Endometrial microvascular endothelial cells (primary cell): ENCODE data around the gene OR8I2. TPM values are rescaled to one million over a fixed set of nuclear protein-coding genes. Genes with fewer than 3 reads are reported as not detected.
"Not testable (repeated sequence)": the region's sequence is repeated elsewhere in the genome, so short reads cannot be mapped to it uniquely, and the experiment has no call there.

Experiments
- in situ Hi-C: cut with HindIII; loops from 2 replicates; pipeline ENCODE4 v1.10.0; 2017; ENCODE audit warnings: low sequenced_read_pairs, low pct_unique_long_range_greater_than_20kb; ENCODE audit errors: inconsistent ontology term
- total RNA-seq: library from RNA; depleted of rRNA; stranded (reverse); fragments of >200 nt; gene quantifications from one replicate; pipeline ENCODE4 v1.2.3, GENCODE V29; 2015; ENCODE audit errors: inconsistent ontology term

The OR8I2 gene
- total RNA-seq: not detected

DNA sequence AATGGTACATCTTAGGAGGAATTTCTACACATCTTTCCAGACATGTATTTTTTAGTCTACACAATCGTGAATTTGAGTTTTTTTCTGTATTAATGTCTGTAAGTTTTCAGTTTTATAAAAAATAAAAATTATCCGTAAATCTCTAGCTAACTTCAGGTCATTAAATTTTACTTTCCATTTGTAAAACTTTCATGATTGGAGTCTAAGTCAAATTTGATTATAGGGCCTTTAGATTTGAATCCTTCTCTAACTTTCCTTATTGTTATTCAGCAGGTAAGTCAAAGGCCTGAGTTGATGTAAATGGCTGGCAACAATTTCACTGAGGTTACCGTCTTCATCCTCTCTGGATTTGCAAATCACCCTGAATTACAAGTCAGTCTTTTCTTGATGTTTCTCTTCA, at the start of gene OR8I2:
TSS of gene OR8I2 (plus strand) at position 301 of the 400 bp plus-strand sequence. CDS start at position 301, 0 bp downstream.
- in situ Hi-C loops: no loop called here

GRCh38 chr11:56045538-56045937, 47.6 kb upstream of the OR8I2 start:
- in situ Hi-C loops: no loop called here

DNA sequence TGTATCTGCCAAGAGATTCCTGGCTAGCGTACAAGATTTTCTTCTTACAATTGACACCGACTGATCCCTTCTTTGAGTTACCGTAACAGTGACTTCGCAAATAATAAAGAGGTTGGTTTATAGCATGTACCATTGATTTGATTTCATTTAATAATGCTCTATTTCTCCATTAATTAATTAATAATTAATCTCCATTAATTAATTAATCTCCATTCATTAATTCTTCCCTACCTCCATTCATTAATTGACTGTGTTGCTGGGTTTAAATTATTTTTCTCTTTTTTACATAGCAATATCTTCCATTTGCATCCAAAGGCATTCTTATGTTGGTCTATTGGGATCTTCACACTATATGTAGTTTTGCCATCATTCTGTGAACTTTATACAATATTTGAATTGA, 44.6 kb upstream of the OR8I2 start:
- in situ Hi-C loops: no loop called here

- in situ Hi-C loops: no loop called here
These were observed 43.6 kb upstream of the OR8I2 start for GRCh38 chr11:56049487-56049886.

DNA sequence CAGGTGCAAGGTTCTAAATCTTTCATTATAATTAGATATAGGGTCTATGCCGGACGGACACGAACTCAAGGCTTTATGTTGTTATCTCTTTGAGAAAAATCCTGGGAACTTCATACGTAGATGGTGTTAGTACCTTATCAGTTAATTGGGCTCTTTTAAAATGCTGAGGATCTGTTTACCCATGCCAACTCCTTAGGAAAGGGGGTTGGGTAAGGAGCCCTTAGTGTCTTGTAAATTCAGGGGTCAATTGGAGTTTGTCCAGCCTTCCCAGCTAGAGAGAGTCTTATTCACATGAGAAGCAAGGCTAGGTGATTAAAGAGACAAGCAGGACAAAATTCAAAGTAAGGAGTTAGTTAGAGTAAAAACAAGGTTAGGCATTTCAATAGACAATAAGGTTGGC, 36.7 kb upstream of the OR8I2 start:
- in situ Hi-C loops: not testable (repeated sequence)

DNA sequence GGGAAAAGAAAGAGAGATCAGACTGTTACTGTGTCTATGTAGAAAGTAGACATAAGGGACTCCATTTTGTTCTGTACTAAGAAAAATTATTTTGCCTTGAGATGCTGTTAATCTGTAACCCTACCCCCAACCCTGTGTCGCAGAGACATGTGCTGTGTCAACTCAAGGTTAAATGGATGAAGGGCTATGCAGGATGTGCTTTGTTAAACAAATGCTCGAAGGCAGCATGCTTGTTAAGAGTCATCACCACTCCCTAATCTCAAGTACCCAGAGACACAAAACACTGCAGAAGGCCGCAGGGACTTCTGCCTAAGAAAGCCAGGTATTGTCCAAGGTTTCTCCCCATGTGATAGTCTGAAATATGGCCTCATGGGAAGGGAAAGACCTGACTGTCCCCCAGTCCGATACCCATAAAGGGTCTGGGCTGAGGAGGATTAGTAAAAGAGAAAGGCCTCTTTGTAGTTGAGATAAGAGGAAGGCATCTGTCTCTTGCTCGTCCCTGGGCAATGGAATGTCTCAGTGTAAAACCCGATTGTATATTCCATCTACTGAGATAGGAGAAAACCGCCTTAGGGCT, 35.4 kb upstream of the OR8I2 start:
- in situ Hi-C loops: not testable (repeated sequence)

GRCh38 chr11:56058260-56058780, 34.8 kb upstream of the OR8I2 start:
- in situ Hi-C loops: not testable (repeated sequence)

DNA sequence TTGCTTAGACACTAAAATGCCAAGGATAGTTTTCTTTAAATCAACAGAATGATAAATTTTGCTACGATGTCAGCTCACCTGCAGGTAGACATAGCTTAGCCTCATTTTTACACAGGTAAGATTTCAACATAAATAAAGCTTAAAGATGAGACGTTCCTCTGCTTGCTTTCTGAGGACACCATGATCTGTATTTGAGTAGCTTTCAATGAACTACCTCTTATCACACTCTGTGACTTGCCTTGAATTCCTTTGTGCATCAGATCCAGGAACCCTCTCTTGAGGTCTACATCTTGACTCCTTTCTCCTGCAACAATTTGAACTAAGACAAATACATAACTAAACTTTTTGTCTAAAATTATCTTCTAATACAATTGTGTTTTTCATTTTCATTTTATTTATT, 26.1 kb upstream of the OR8I2 start:
- in situ Hi-C loops: no loop called here

GRCh38 chr11:56089697-56090096, 3.4 kb upstream of the OR8I2 start:
- in situ Hi-C loops: no loop called here

DNA sequence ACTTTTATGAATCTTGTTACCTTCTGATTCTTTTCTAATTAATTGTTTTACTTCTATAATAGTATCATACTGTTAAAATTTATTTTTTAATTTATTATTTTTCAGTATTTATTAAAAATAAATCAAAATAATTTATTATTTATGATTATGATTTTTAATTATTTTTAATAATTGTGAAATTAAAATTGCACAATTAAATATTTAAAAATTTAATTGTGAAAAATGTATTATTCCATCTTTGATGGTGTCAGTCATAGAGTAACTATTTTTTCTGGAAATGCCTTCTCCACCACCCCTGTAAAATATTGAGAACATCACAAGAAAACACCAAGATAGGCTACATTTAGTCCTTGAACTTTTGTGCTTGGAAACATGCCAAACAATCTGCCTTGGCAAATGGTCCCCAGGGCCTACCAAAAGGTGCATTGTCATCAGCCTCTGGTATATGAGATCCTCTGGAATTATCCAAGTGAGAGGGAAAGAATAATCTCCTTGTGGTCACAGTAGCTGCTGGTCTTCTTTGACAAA, 10.2 kb downstream of the OR8I2 start, which contains the start of gene OR8H2:
TSS of gene OR8H2 (plus strand) at position 478 of the 528 bp plus-strand sequence. CDS start 1,356 bp downstream, outside the sequence.
- in situ Hi-C loops: no loop called here

DNA sequence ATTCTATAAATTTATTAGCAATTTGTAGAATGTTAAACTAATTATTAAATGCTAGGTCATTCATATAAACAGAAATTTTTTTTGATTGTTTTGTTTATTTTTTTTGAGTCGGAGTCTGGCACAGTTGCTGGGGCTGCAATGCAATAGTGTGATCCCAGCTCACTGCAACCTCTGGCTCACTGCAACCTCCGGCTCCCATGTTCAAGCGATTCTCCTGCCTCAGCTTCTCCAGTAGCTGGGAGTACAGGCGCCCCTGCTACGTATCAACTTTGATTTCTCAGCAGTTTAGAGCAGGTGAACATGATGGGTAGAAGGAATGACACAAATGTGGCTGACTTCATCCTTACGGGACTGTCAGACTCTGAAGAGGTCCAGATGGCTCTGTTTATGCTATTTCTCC, 29.0 kb downstream of the OR8I2 start, which contains the start of gene OR8H3:
TSS of gene OR8H3 (plus strand) at position 301 of the 400 bp plus-strand sequence. CDS start at position 301, 0 bp downstream.
- in situ Hi-C loops: no loop called here

GRCh38 chr11:56140151-56140661, 47.1 kb downstream of the OR8I2 start, which contains the start of gene OR8J3:
Gene OR8J3, minus strand, starts transcription at chr11:56140201. Its CDS starts 2,483 bp downstream, at chr11:56137718.
- in situ Hi-C loops: no loop called here

DNA sequence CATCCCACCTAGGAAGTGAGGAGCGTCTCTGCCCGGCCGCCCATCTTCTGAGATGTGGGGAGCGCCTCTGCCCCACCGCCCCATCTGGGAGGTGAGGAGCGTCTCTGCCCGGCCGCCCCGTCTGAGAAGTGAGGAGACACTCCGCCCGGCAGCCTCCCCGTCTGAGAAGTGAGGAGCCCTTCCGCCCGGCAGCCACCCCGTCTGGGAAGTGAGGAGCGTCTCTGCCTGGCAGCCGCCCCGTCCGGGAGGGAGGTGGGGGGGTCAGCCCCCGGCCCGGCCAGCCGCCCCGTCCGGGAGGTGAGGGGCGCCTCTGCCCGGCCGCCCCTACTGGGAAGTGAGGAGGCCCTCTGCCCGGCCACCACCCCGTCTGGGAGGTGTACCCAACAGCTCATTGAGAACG, 50.6 kb downstream of the OR8I2 start:
- in situ Hi-C loops: not testable (repeated sequence)

Other genes with a start within 250 kb of the OR8I2 start
- gene TRIM51, start 210.0 kb upstream of the OR8I2 start, total RNA-seq: not detected
- gene OR5W2, start 178.7 kb upstream of the OR8I2 start, total RNA-seq: not detected
- not detected for gene OR5I1, start 156.9 kb upstream of the OR8I2 start, total RNA-seq
- gene OR10AG1, start 123.4 kb upstream of the OR8I2 start, total RNA-seq: not detected
- gene OR5F1, start 98.7 kb upstream of the OR8I2 start, total RNA-seq: not detected
- gene OR5AS1, start 65.7 kb upstream of the OR8I2 start, total RNA-seq: not detected
- gene OR8H2, start 10.4 kb downstream of the OR8I2 start, total RNA-seq: not detected
- gene OR8H3, start 29.1 kb downstream of the OR8I2 start, total RNA-seq: not detected
- not detected for gene OR8J3, start 46.9 kb downstream of the OR8I2 start, total RNA-seq
- gene OR8K5, start 67.0 kb downstream of the OR8I2 start, total RNA-seq: not detected
- gene OR5J2, start 83.3 kb downstream of the OR8I2 start, total RNA-seq: not detected
- gene OR5T2, start 140.9 kb downstream of the OR8I2 start, total RNA-seq: not detected
- gene OR5T3, start 158.9 kb downstream of the OR8I2 start, total RNA-seq: not detected
- not detected for gene OR5T1, start 180.8 kb downstream of the OR8I2 start, total RNA-seq
- not detected for gene OR8H1, start 198.9 kb downstream of the OR8I2 start, total RNA-seq
- gene OR8K3, start 221.8 kb downstream of the OR8I2 start, total RNA-seq: not detected